Measurements from ENCODE around the gene LRRC7. TPM values are rescaled to one million over a fixed set of nuclear protein-coding genes. Genes with fewer than 3 reads are reported as not detected.

Gene LRRC7
- total and polyA plus RNA-seq, 2 experiments from 2014 or later, result 1.2 TPM; not detected in 1

DNA sequence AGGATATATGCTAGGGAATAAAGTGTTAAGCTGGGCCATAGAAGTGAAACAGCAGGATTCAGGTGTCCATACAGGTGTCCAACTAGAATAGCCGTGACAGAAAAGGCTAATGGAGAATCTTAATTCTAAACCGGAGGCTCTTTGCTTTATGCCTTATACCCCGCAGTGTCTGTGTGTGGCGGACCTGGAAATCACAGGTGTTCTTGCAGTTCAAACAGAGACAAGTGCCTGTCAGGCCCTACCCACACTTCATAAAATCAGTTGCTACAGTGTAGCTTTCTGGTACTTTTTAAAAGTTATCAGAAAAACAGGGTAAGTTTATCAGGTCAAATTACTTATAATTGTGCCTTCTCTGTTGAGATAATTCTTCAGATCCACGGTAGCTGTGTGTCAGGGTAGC lies 293.9 kb downstream of the LRRC7 start:
- Histone ChIP-seq H2AFZ (no peak overlapping the region), H3K36me3 (ENCODE audit: insufficient read depth) (no peaks in the 10 kb centered on the region), H3K4me1 (ENCODE audit: insufficient read depth) (no peaks in the 10 kb centered on the region; the same call in 1 of the 2 replicates), H3K27me3 (ENCODE audit: insufficient read depth) (no peaks in the 10 kb centered on the region), H3F3A (replicated peaks; ENCODE audit: low read depth) (no peaks in the 10 kb centered on the region), H3K9me2 (ENCODE audit: insufficient read depth) (no peaks in the 10 kb centered on the region), H3K4me2 (no peak overlapping the region), H3K79me2 (replicated peaks; ENCODE audit: insufficient read depth) (no peaks in the 10 kb centered on the region), H3K27ac (ENCODE audit: low read depth) (no peak overlapping the region), H4K20me1 (replicated peaks; ENCODE audit: insufficient read depth) (no peaks in the 10 kb centered on the region), H3K4me3 (no peak overlapping the region)
- no peak for ATAC-seq
- Mint-ChIP-seq H3K27me3 (ENCODE audit: insufficient read depth, low read depth, poor library complexity) (no peaks in the 10 kb centered on the region), H3K4me3 (no peak overlapping the region), H3K4me1 (peaks cover 8% of the 10 kb centered on the region), H3K27ac (no peak overlapping the region; the same call in 1 of the 2 replicates), H3K36me3 (ENCODE audit: low read depth) (no peaks in the 10 kb centered on the region), H3K9me3 (no peaks in the 10 kb centered on the region)
- no peak for DNase-seq (ENCODE audit: low spot score)
- no peak for TF ChIP-seq CTCF (conservative IDR thresholded peaks at IDR 0.05; ENCODE audit: low read depth in 2 of 2)
- no peak for TF ChIP-seq EZH2 (IDR thresholded peaks at IDR 0.05; ENCODE audit: low read depth, unreplicated experiment)
- no peak for TF ChIP-seq ZNF331 (CRISPR knock-in tag; IDR thresholded peaks at IDR 0.05; ENCODE audit: low read depth)
- TF ChIP-seq ZNF114 (CRISPR knock-in tag; IDR thresholded peaks at IDR 0.05), result no peak
- no peak for TF ChIP-seq STAT1 (IDR thresholded peaks at IDR 0.05; ENCODE audit: unreplicated experiment)
- no peak for TF ChIP-seq JUNB (IDR thresholded peaks at IDR 0.05; ENCODE audit: unreplicated experiment)
- TF ChIP-seq, protein P1, sequence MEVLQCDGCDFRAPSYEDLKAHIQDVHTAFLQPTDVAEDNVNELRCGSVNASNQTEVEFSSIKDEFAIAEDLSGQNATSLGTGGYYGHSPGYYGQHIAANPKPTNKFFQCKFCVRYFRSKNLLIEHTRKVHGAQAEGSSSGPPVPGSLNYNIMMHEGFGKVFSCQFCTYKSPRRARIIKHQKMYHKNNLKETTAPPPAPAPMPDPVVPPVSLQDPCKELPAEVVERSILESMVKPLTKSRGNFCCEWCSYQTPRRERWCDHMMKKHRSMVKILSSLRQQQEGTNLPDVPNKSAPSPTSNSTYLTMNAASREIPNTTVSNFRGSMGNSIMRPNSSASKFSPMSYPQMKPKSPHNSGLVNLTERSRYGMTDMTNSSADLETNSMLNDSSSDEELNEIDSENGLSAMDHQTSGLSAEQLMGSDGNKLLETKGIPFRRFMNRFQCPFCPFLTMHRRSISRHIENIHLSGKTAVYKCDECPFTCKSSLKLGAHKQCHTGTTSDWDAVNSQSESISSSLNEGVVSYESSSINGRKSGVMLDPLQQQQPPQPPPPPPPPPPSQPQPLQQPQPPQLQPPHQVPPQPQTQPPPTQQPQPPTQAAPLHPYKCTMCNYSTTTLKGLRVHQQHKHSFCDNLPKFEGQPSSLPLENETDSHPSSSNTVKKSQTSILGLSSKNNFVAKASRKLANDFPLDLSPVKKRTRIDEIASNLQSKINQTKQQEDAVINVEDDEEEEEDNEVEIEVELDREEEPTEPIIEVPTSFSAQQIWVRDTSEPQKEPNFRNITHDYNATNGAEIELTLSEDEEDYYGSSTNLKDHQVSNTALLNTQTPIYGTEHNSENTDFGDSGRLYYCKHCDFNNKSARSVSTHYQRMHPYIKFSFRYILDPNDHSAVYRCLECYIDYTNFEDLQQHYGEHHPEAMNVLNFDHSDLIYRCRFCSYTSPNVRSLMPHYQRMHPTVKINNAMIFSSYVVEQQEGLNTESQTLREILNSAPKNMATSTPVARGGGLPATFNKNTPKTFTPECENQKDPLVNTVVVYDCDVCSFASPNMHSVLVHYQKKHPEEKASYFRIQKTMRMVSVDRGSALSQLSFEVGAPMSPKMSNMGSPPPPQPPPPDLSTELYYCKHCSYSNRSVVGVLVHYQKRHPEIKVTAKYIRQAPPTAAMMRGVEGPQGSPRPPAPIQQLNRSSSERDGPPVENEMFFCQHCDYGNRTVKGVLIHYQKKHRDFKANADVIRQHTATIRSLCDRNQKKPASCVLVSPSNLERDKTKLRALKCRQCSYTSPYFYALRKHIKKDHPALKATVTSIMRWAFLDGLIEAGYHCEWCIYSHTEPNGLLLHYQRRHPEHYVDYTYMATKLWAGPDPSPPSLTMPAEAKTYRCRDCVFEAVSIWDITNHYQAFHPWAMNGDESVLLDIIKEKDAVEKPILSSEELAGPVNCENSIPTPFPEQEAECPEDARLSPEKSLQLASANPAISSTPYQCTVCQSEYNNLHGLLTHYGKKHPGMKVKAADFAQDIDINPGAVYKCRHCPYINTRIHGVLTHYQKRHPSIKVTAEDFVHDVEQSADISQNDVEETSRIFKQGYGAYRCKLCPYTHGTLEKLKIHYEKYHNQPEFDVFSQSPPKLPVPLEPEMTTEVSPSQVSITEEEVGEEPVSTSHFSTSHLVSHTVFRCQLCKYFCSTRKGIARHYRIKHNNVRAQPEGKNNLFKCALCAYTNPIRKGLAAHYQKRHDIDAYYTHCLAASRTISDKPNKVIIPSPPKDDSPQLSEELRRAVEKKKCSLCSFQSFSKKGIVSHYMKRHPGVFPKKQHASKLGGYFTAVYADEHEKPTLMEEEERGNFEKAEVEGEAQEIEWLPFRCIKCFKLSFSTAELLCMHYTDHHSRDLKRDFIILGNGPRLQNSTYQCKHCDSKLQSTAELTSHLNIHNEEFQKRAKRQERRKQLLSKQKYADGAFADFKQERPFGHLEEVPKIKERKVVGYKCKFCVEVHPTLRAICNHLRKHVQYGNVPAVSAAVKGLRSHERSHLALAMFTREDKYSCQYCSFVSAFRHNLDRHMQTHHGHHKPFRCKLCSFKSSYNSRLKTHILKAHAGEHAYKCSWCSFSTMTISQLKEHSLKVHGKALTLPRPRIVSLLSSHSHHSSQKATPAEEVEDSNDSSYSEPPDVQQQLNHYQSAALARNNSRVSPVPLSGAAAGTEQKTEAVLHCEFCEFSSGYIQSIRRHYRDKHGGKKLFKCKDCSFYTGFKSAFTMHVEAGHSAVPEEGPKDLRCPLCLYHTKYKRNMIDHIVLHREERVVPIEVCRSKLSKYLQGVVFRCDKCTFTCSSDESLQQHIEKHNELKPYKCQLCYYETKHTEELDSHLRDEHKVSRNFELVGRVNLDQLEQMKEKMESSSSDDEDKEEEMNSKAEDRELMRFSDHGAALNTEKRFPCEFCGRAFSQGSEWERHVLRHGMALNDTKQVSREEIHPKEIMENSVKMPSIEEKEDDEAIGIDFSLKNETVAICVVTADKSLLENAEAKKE (CRISPR knock-in tag; IDR thresholded peaks at IDR 0.05), result no peak
- TF ChIP-seq NANOG (IDR thresholded peaks at IDR 0.05; ENCODE audit: borderline replicate concordance), result no peak
